ENCODE data around the gene CAMLG. TPM values are rescaled to one million over a fixed set of nuclear protein-coding genes. Genes with fewer than 3 reads are reported as not detected.
"Not testable (repeated sequence)": the region's sequence is repeated elsewhere in the genome, so short reads cannot be mapped to it uniquely, and the experiment has no call there.

Gene CAMLG
- total RNA-seq (10 to 100 TPM; 20.8 to 24.8 (median 23.6) TPM), polyA plus RNA-seq (23.6 TPM)
- long read RNA-seq, donor 1, transcript CAMLG-202 (3 exons, 895 nt) = minor isoform, 12 of 57 reads
- long read RNA-seq, donor 1, transcript CAMLG-201 (4 exons, 2,221 nt) = major isoform, 35 of 57 reads
- long read RNA-seq, donor 1, partial matches to known transcripts = 2 of 57 reads
- long read RNA-seq, donor 1, other reads (novel, unspliced or antisense) = 8 of 57 reads
- long read RNA-seq, donor 2, transcript CAMLG-201 (4 exons, 2,221 nt) = major isoform, 8 of 11 reads
- long read RNA-seq, donor 2, partial matches to known transcripts = 0 of 11 reads
- long read RNA-seq, donor 2, other reads (novel, unspliced or antisense) = 2 of 11 reads
- long read RNA-seq, donor 3, transcript CAMLG-201 (4 exons, 2,221 nt) = major isoform, 52 of 62 reads
- long read RNA-seq, donor 3, partial matches to known transcripts = 1 of 62 reads
- long read RNA-seq, donor 3, other reads (novel, unspliced or antisense) = 7 of 62 reads
- long read RNA-seq, donor 4, transcript CAMLG-201 (4 exons, 2,221 nt) = major isoform, 16 of 22 reads
- long read RNA-seq, donor 4, partial matches to known transcripts = 0 of 22 reads
- long read RNA-seq, donor 4, other reads (novel, unspliced or antisense) = 6 of 22 reads

DNA sequence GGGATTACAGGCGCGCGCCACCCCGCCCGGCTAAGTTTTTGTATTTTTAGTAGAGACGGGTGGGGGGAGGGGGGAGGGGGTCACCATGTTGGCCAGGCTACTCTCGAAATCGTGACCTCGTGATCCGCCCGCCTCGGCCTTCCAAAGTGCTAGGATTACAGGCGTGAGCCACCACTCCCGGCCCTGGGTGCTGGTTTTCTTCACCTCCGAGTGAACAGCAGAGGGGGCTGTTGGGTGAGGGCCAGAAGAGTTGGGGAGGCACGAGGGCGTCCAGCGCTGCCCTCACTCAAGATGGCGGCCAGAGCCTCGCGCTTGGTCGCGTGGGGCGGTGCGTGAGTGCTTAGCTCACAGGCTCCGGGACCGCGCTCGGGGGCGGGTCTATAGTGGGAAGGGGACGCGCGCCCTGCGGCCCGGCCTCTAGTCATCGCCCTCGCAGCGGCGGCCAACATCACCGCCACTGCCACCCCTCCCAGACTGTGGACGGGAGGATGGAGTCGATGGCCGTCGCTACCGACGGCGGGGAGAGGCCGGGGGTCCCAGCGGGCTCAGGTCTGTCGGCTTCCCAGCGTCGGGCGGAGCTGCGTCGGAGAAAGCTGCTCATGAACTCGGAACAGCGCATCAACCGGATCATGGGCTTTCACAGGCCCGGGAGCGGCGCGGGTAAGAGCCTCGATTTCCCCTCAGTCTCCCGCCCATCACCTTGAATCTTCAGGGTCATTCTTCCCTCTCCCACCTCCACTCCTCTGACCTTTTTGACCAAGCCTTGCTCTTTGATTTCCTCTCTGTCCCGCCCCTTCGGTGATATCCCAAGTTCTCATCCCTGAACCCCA, at the start of gene CAMLG:
Gene CAMLG, plus strand, starts transcription at position 416 of the 830 bp plus-strand sequence. Its CDS starts 73 bp downstream, at position 489.
- H3K27me3 ChIP-seq (ENCODE audit: control insufficient read depth, insufficient read depth) = no peaks in the 10 kb centered on the region
- peak within 1 kb of the TSS; percentile 71 for H3K4me3 ChIP-seq (ENCODE audit: low read length)
- H3K4me1 ChIP-seq (ENCODE audit: control insufficient read depth, insufficient read depth, low read length) = no peaks in the 10 kb centered on the region
- H3K9me3 ChIP-seq (ENCODE audit: control insufficient read depth, low read length) = no peaks in the 10 kb centered on the region
- H3K27ac ChIP-seq (ENCODE audit: low read length) = peak within 1 kb of the TSS; percentile 82
- intact Hi-C loops (cut with DNase I) = loop anchor here in 1 of 4 donors (5.0 kb wide), 1 partner anchor 169 kb away; the partner anchor contains the start of gene PCBD2
- peak; percentile 99 to 100 (median 99) for DNase-seq
- WGBS = under 1% methylated on average over 66 of the region's 66 CpGs
- peak; percentile 100 for ATAC-seq

DNA sequence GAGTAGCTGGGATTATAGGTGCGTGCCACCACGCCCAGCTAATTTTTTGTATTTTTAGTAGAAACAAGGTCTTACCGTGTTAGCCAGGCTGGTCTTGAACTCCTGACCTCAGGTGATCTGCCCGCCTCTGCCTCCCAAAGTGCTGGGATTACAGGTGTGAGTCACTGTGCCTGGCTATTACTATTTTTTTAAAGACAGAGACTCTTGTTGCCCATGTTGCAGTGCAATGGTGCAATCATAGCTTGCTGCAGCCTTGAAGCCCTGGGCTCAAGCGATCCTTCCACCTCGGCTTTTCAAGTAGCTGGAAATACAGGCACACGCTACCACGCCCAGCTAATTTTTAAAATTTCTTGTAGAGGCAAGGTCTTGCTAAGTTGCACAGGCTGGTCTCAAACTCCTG, 48.2 kb upstream of the CAMLG start:
- intact Hi-C loops (cut with DNase I); DNase-seq; H3K9me3 ChIP-seq (ENCODE audit: control insufficient read depth, low read length); H3K27me3 ChIP-seq (ENCODE audit: control insufficient read depth, insufficient read depth); H3K27ac ChIP-seq (ENCODE audit: low read length); H3K4me1 ChIP-seq (ENCODE audit: control insufficient read depth, insufficient read depth, low read length); ATAC-seq; H3K4me3 ChIP-seq (ENCODE audit: low read length): not testable (repeated sequence)
- WGBS = 96% methylated on average over 8 of the region's 8 CpGs

DNA sequence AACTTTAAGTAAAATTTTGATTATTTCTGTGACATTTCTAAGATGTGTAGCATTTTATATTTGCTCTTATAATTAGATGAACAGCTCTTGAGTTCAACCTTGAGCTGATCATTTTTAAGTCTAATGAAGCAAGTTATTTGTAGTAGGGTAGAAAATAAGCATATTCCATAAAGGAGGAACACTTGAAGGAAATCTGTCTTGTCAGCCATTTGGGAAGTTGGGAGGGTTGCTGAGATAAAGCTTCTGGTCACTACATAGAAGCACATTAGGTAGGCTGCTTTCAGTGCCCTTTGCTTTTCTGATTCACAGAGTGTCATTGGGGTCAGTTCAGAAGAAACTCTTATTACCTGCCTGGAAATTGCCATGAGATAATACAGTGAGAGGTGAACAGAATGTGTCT, 45.6 kb upstream of the CAMLG start:
- intact Hi-C loops (cut with DNase I) = no loop called here
- no peaks in the 10 kb centered on the region for H3K27me3 ChIP-seq (ENCODE audit: control insufficient read depth, insufficient read depth)
- H3K4me3 ChIP-seq (ENCODE audit: low read length) = no peak overlapping the region
- no peaks in the 10 kb centered on the region for H3K9me3 ChIP-seq (ENCODE audit: control insufficient read depth, low read length)
- H3K27ac ChIP-seq (ENCODE audit: low read length) = no peak overlapping the region
- no peaks in the 10 kb centered on the region for H3K4me1 ChIP-seq (ENCODE audit: control insufficient read depth, insufficient read depth, low read length)
- DNase-seq (no peak), ATAC-seq (no peak)

DNA sequence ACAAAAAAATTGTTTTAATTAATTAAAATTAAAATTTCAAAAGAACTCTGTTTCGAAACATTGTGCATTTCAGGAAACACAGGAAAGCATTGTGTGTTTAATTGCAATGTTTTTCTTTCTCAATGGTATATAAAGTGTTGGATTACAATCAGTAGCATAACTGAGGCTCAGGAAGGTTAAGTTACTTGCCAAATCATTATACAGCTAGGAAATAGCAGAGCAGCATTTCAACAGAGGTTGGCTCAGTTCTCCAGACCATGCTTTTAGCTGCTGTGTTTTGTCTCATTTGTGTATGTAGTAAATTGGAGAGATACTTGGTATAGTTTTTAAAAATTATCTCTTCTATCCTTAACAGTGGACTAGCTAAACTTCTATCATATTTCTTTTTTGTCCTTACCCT, 30.0 kb upstream of the CAMLG start:
- intact Hi-C loops (cut with DNase I) = loop anchor here in 1 of 4 donors (10.0 kb wide), 1 partner anchor 66 kb away; no protein-coding TSS in a partner anchor
- ATAC-seq (no peak), DNase-seq (no peak)
- Histone ChIP-seq H3K27me3 (ENCODE audit: control insufficient read depth, insufficient read depth) (no peaks in the 10 kb centered on the region), H3K27ac (ENCODE audit: low read length) (no peak overlapping the region), H3K9me3 (ENCODE audit: control insufficient read depth, low read length) (no peaks in the 10 kb centered on the region), H3K4me3 (ENCODE audit: low read length) (no peak overlapping the region), H3K4me1 (ENCODE audit: control insufficient read depth, insufficient read depth, low read length) (no peaks in the 10 kb centered on the region)
- WGBS = 94% methylated on average over 1 of the region's 1 CpG

DNA sequence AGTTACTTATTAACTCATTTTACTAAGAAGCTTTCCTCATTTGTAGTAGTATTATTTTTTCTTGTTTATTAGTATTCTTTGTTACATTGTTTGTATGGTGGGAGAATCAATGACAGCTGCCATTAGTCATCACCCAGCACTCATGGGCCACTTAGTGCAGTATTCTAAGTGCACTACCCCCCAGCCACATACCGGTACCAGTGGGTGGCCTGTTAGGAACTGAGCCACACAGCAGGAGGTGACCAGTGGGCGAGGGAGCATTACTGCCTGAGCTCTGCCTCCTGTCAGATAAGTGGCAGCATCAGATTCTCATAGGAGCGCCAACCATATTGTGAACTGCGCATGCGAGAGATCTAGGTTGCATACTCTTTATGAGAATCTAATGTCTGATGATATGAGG, 24.2 kb upstream of the CAMLG start:
- H3K9me3 ChIP-seq (ENCODE audit: control insufficient read depth, low read length) = no peaks in the 10 kb centered on the region
- no peaks in the 10 kb centered on the region for H3K4me1 ChIP-seq (ENCODE audit: control insufficient read depth, insufficient read depth, low read length)
- ATAC-seq (no peak), DNase-seq (no peak)
- H3K27ac ChIP-seq (ENCODE audit: low read length) = no peak overlapping the region
- H3K27me3 ChIP-seq (ENCODE audit: control insufficient read depth, insufficient read depth) = no peaks in the 10 kb centered on the region
- intact Hi-C loops (cut with DNase I) = no loop called here
- 90% methylated on average over 5 of the region's 5 CpGs for WGBS
- no peak overlapping the region for H3K4me3 ChIP-seq (ENCODE audit: low read length)

DNA sequence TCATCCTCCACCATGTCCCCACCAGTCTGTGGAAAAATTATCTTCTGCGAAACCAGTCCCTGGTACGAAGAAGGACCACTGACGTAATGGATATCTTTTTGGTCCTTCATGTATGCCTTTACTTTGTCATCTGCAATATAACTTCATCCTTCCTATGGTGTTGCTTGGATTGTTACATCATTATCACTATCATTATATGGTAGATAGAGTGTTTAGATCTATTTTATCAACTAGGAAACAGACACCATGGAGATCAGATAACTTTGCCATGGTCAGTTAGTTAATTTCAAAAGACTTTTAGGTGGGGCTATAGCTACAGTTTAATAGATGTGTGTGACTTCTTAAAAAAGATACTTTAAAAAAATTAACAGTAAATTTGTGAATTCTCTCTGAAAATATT, 23.8 kb upstream of the CAMLG start:
- DNase-seq (no peak), ATAC-seq (no peak)
- H3K4me1 ChIP-seq (ENCODE audit: control insufficient read depth, insufficient read depth, low read length) = no peaks in the 10 kb centered on the region
- no peak overlapping the region for H3K27ac ChIP-seq (ENCODE audit: low read length)
- no peaks in the 10 kb centered on the region for H3K27me3 ChIP-seq (ENCODE audit: control insufficient read depth, insufficient read depth)
- H3K4me3 ChIP-seq (ENCODE audit: low read length) = no peak overlapping the region
- intact Hi-C loops (cut with DNase I) = no loop called here
- H3K9me3 ChIP-seq (ENCODE audit: control insufficient read depth, low read length) = no peaks in the 10 kb centered on the region
- 99% methylated on average over 3 of the region's 3 CpGs for WGBS

DNA sequence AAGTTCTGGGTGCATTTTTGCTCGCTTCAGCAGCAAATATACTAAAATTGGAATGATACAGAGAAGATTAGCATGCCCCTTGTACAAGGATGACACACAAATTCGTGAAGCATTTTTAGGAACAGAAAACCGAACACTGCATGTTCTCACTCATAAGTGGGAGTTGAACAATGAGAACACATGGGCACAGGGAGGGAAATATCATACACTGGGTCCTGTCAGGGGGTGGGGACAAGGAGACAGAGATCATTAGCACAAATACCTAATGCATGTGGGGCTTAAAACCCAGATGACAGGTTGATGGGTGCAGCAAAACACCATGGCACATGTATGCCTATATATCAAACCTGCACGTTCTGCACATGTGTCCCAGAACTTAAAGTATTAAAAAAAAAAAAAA, 22.9 kb upstream of the CAMLG start:
- ATAC-seq; H3K9me3 ChIP-seq (ENCODE audit: control insufficient read depth, low read length); intact Hi-C loops (cut with DNase I); DNase-seq; H3K27ac ChIP-seq (ENCODE audit: low read length); H3K27me3 ChIP-seq (ENCODE audit: control insufficient read depth, insufficient read depth); H3K4me1 ChIP-seq (ENCODE audit: control insufficient read depth, insufficient read depth, low read length); H3K4me3 ChIP-seq (ENCODE audit: low read length): not testable (repeated sequence)
- WGBS = 93% methylated on average over 4 of the region's 4 CpGs

DNA sequence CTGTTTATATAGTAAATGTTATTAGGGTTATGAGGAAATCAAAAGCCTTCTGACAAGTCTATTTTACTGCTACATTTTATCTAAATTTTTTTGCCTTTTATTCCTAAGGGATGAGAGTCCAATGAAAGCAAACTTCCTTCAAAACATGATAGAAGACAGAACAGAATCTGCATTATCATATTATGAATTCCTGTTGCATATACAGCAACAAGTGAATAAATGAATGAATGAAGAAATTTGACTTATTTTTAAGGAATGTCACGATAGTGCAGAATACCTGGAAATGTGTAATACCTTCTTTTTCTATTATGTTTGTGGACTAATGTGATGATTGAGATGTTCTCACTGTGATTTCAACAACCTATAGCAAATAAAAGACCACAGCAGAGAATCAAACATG, 13.5 kb upstream of the CAMLG start:
- 88% methylated on average over 1 of the region's 1 CpG for WGBS
- DNase-seq = no peak
- intact Hi-C loops (cut with DNase I) = no loop called here

DNA sequence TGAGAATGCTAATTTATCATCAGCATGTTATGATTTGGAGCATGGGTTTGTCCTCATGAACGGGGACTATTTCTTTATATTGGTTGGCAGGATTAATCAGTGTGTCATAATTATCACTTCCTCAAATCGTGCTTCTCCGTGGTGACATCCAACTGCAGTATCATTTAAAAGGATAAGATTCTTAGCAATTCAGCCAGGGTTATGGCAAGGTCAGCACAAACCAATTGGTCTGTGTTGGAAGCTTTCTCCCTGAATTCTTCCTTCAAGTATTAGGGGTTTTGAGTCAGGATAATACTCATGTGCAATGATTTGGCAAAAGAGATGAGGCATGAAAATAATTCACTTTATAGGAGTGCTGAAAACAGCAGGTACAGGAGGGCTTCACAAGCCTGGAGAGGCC, 5.5 kb upstream of the CAMLG start:
- no peak for DNase-seq
- no peak overlapping the region for H3K27ac ChIP-seq (ENCODE audit: low read length)
- 44% methylated on average over 3 of the region's 3 CpGs for WGBS
- H3K4me1 ChIP-seq (ENCODE audit: control insufficient read depth, insufficient read depth, low read length) = no peaks in the 10 kb centered on the region
- intact Hi-C loops (cut with DNase I) = no loop called here
- ATAC-seq = no peak
- no peaks in the 10 kb centered on the region for H3K9me3 ChIP-seq (ENCODE audit: control insufficient read depth, low read length)
- H3K4me3 ChIP-seq (ENCODE audit: low read length) = no peak overlapping the region
- H3K27me3 ChIP-seq (ENCODE audit: control insufficient read depth, insufficient read depth) = no peaks in the 10 kb centered on the region

More for the DNA sequence above, 13.5 kb upstream of the CAMLG start:
- ATAC-seq = no peak
- Histone ChIP-seq H3K4me1 (ENCODE audit: control insufficient read depth, insufficient read depth, low read length) (no peaks in the 10 kb centered on the region), H3K4me3 (ENCODE audit: low read length) (no peak overlapping the region), H3K27ac (ENCODE audit: low read length) (no peak overlapping the region), H3K9me3 (ENCODE audit: control insufficient read depth, low read length) (no peaks in the 10 kb centered on the region), H3K27me3 (ENCODE audit: control insufficient read depth, insufficient read depth) (no peaks in the 10 kb centered on the region)

DNA sequence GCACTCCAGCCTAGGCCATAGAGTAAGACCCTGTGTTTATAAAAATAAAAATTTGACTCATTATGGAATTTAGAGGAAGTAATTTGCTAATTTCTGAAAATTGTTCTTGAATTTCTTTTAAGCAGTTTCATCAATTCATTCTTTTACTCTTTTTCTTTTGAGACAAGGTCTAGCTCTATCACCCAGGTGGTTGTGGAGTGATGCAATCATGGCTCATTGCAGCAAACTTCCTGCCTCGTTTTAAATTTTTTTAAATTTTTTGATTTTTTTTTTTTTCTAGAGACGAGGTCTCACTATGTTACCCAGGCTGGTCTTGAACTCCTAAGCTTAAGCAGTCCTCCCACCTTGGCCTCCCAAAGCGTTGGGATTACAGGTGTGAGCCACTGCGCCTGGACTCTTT, 3.1 kb upstream of the CAMLG start:
- WGBS = 80% methylated on average over 4 of the region's 4 CpGs
- no peak overlapping the region for H3K27ac ChIP-seq (ENCODE audit: low read length)
- H3K27me3 ChIP-seq (ENCODE audit: control insufficient read depth, insufficient read depth) = no peaks in the 10 kb centered on the region
- H3K9me3 ChIP-seq (ENCODE audit: control insufficient read depth, low read length) = no peaks in the 10 kb centered on the region
- intact Hi-C loops (cut with DNase I) = loop anchor here in 1 of 4 donors (5.0 kb wide), 1 partner anchor 172 kb away; the partner anchor contains the start of gene PCBD2
- no peaks in the 10 kb centered on the region for H3K4me1 ChIP-seq (ENCODE audit: control insufficient read depth, insufficient read depth, low read length)
- DNase-seq = no peak
- H3K4me3 ChIP-seq (ENCODE audit: low read length) = no peak overlapping the region
- no peak for ATAC-seq

Data from right cardiac atrium (tissue), 5 donors.